PFSK-1 (cell line): ENCODE data around the gene KISS1R.

Experiments used
- POLR2AphosphoS5 ChIP-seq: IDR thresholded peaks from 2 replicates; pipeline ENCODE4 v1.6.1; 2012; ENCODE audit warnings: low read depth, mild to moderate bottlenecking, control low read depth, low read length, moderate library complexity
- REST ChIP-seq, 2 experiments: IDR thresholded peaks; 2 replicates each; pipeline versions ENCODE4 v1.6.1 to v1.8.0; 2011 to 2012; ENCODE audit warnings: low read depth in 2 of 2, low read length in 2 of 2, control low read depth in 1 of 2, inconsistent platforms in 1 of 2, mild to moderate bottlenecking in 1 of 2, moderate library complexity in 1 of 2; ENCODE audit not compliant: insufficient read depth in 1 of 2

GRCh38 chr19:900043-900301 lies 17.2 kb upstream of the KISS1R start:
- TF ChIP-seq POLR2AphosphoS5 (no peak), REST (IDR thresholded peaks at IDR 0.05; ENCODE audit: insufficient read depth in 1 of 2, low read depth in 2 of 2, low read length in 2 of 2) (no peak)
